ENCODE measurements around the gene PARD3. TPM values are rescaled to one million over a fixed set of nuclear protein-coding genes. Genes with fewer than 3 reads are reported as not detected.

PARD3 gene
- total RNA-seq, 1 donor from 2014 or later: 51.2 TPM

DNA sequence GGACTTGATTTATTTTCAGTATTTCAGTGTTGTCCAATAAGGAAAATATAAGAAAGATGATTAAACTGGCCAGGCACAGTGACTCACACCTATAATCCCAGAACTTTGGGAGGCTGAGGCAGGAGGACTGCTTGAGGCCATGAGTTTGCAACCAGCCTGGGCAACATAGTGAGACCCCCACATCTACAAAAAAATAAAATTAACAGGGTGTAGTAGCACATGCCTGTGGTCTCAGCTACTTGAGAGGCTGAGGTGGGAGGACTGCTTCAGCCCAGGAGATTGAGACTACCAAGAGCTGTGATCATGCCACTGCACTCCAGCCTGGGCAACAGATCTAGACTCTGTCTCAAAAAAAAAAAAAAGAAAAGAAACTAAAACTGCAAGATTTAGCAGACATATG lies 138.0 kb downstream of the PARD3 start:
- H3K27ac Mint-ChIP-seq (ENCODE audit: unreplicated experiment): no peak overlapping the region
- no peak for DNase-seq (ENCODE audit: low read depth, low spot score)
- peaks cover 3% of the 10 kb centered on the region for H3K4me1 Mint-ChIP-seq
- no peak overlapping the region for H3K4me3 Mint-ChIP-seq
- H3K9me3 Mint-ChIP-seq: no peaks in the 10 kb centered on the region
- H3K27me3 Mint-ChIP-seq (ENCODE audit: low read depth): no peaks in the 10 kb centered on the region
- TF ChIP-seq, protein P1, sequence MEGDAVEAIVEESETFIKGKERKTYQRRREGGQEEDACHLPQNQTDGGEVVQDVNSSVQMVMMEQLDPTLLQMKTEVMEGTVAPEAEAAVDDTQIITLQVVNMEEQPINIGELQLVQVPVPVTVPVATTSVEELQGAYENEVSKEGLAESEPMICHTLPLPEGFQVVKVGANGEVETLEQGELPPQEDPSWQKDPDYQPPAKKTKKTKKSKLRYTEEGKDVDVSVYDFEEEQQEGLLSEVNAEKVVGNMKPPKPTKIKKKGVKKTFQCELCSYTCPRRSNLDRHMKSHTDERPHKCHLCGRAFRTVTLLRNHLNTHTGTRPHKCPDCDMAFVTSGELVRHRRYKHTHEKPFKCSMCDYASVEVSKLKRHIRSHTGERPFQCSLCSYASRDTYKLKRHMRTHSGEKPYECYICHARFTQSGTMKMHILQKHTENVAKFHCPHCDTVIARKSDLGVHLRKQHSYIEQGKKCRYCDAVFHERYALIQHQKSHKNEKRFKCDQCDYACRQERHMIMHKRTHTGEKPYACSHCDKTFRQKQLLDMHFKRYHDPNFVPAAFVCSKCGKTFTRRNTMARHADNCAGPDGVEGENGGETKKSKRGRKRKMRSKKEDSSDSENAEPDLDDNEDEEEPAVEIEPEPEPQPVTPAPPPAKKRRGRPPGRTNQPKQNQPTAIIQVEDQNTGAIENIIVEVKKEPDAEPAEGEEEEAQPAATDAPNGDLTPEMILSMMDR (conservative IDR thresholded peaks at IDR 0.05): no peak
- H3K36me3 Mint-ChIP-seq (ENCODE audit: low read depth): no peaks in the 10 kb centered on the region

DNA sequence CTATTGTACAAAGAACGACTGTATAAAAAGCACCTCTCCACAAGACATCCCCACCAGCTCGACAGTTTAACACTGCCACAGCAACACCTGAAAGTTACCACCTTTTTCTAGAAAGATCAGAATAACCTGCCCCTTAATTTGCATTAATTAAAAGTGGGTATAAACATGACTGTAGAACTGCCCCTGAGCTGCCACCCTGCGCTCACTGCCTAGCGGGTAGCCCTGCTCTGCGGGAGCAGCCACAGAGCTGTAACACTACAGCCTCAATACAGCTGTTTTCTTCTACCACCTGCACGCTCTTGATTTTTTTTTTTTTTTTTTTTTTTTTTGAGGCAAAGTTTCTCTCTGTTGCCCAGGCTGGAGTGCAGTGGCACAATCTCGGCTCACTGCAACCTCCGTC lies 140.9 kb downstream of the PARD3 start:
- DNase-seq (ENCODE audit: low read depth, low spot score): no peak
- TF ChIP-seq, protein P1 (conservative IDR thresholded peaks at IDR 0.05): no peak
- Mint-ChIP-seq H3K9me3 (no peaks in the 10 kb centered on the region), H3K4me3 (no peak overlapping the region), H3K27ac (ENCODE audit: unreplicated experiment) (no peak overlapping the region), H3K36me3 (ENCODE audit: low read depth) (no peaks in the 10 kb centered on the region), H3K4me1 (no peaks in the 10 kb centered on the region), H3K27me3 (ENCODE audit: low read depth) (no peaks in the 10 kb centered on the region)

DNA sequence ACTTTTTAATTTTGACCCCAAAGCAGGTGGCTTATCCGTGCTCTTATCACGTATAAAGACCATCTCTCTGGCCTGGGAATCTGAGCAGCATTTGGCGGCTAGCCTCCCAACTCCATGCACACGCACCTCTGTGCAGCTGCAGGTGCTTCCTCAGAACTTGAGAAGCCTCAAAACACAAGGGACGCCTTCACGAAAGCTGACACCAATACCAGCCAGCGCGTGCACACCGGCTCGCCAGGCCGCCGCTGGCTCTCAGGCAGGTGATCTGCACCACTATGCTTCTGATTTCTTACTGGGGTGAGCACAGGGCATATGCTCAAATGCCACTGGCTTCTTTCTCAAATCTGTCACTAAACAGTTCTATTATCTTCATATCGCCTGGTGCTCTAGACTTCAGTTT lies 145.0 kb downstream of the PARD3 start:
- Mint-ChIP-seq H3K9me3 (no peaks in the 10 kb centered on the region), H3K27ac (ENCODE audit: unreplicated experiment) (no peak overlapping the region), H3K27me3 (ENCODE audit: low read depth) (no peaks in the 10 kb centered on the region), H3K4me1 (peaks cover 29% of the 10 kb centered on the region), H3K36me3 (ENCODE audit: low read depth) (no peaks in the 10 kb centered on the region), H3K4me3 (no peak overlapping the region)
- DNase-seq (ENCODE audit: low read depth, low spot score): no peak
- TF ChIP-seq, protein P1 (conservative IDR thresholded peaks at IDR 0.05): no peak

DNA sequence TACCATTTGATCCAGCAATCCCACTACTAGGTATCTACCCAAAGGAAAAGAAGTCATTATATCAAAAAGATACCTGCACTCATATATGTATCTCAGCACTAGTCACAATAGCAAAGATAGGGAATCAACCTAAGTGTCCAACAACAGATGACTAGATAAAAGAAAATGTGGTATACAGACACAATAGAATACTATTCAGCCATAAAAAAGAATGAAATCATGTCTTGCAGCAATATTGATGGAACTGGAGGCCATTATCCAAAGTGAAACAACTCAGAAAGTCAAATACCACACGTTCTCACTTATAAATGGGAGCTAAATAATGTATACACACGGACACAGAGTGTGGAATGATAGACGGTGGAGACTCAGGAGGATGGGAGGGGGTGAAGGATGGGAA lies 146.0 kb downstream of the PARD3 start:
- H3K9me3 Mint-ChIP-seq: no peaks in the 10 kb centered on the region
- no peak for DNase-seq (ENCODE audit: low read depth, low spot score)
- no peaks in the 10 kb centered on the region for H3K27me3 Mint-ChIP-seq (ENCODE audit: low read depth)
- H3K4me3 Mint-ChIP-seq: no peak overlapping the region
- no peak overlapping the region for H3K27ac Mint-ChIP-seq (ENCODE audit: unreplicated experiment)
- peaks cover 29% of the 10 kb centered on the region for H3K4me1 Mint-ChIP-seq
- TF ChIP-seq, protein P1 (conservative IDR thresholded peaks at IDR 0.05): no peak
- H3K36me3 Mint-ChIP-seq (ENCODE audit: low read depth): no peaks in the 10 kb centered on the region

- no peak for DNase-seq (ENCODE audit: low read depth, low spot score)
- Mint-ChIP-seq H3K36me3 (ENCODE audit: low read depth) (no peaks in the 10 kb centered on the region), H3K4me1 (peaks cover 37% of the 10 kb centered on the region), H3K27me3 (ENCODE audit: low read depth) (no peaks in the 10 kb centered on the region), H3K9me3 (no peaks in the 10 kb centered on the region), H3K4me3 (peak overlapping the region; percentile 25), H3K27ac (ENCODE audit: unreplicated experiment) (no peak overlapping the region)
- TF ChIP-seq, protein P1 (conservative IDR thresholded peaks at IDR 0.05): no peak
These were observed 147.9 kb downstream of the PARD3 start for GRCh38 chr10:34667177-34667576.

Measured in neural crest cell (in vitro differentiated cells).